ENCODE data around the gene GRAMD4.

The GRAMD4 gene

DNA sequence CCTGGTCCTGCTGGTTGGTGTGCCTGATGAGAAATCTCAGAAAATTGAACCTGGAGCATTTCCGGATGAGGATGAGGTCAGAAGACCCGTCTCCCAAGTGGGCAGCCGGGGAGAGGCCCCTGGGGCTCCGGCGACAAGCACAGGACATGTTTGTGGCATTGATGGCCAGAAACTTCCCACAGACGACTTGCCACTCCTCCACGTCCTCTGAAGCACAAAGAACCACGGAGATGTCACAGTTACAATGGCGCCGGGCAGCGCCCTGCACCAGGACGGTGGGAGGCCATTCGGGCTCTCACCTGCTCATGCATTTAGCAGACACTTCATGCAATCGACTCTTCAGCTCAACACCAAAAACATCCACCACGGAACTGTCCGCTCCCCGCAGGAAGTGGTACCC is 71.4 kb downstream of the GRAMD4 start:
- no peak for DNase-seq (ENCODE audit: low spot score)

DNA sequence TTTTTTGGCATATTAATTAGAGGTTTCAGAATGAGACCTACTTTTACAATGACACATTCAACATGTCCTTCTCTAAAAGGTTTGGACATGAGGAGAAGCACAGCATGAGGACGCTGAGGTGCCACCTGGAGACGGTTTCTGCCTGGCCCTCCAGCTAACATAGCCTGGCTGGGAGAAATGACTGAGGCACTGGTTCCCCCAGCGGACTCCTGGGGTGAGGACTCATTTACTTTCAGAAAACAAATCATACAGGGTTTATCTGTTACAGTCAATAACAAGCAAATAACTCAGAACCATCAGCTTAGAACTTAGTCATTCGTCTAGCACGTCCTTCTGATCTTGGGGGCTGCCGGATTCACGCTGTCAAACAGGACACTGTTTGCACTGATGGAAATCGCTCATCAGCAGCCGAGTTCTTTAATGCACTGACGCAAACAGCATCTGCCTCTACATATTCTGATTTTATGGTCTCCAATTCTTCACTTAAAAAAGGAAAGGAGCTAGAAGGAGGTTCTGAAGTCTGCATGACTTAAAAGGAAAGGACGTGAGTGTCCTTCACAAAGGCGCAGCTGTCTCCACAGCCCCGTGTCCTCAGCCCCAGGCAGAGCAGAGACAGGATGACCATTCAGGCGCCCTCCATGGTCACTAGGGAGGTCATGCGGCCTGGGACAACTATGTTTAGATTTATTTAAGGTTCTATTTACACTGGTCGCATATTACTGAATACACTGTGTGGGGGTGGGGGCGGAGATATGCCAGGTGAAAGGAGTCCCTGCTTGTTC is 73.6 kb downstream of the GRAMD4 start:
- DNase-seq (ENCODE audit: low spot score), result no peak

DNA sequence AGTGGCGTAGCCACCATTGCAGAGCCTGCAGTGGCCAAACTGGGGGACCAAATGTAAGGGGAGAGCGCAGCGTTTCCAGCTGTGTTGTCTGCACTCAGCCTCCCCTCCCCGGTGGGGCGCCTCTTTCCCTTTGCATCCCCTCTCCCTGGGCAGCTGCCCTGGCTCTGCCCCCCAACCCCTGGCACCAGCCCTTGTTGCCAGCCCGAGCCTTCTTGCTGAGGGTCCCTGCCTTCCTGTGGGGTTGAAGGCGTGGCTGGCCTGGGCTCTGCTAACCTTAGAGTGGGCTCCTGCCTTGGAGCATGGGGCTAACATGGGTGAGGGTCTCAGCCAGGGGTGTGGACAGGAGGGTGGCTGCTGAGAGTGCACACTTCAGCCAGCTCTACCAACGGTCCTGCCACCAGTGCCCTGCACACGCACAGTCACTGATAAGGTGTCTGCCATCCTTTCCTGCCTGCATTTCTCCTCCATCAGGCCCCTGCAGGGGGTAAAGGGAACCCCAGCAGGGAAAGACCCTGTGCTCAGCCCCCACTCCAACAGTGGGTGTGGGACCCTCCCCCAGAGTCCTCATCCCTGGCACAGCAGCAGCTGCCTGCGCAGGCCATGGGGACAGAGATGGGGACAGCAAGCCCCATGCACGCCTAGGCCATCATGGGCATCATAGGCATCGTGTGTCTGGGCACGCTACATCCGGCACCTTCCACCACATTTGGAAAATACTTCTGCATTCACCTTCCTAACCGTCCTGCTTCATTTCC is 74.4 kb downstream of the GRAMD4 start:
- DNase-seq (ENCODE audit: low spot score), result no peak

DNA sequence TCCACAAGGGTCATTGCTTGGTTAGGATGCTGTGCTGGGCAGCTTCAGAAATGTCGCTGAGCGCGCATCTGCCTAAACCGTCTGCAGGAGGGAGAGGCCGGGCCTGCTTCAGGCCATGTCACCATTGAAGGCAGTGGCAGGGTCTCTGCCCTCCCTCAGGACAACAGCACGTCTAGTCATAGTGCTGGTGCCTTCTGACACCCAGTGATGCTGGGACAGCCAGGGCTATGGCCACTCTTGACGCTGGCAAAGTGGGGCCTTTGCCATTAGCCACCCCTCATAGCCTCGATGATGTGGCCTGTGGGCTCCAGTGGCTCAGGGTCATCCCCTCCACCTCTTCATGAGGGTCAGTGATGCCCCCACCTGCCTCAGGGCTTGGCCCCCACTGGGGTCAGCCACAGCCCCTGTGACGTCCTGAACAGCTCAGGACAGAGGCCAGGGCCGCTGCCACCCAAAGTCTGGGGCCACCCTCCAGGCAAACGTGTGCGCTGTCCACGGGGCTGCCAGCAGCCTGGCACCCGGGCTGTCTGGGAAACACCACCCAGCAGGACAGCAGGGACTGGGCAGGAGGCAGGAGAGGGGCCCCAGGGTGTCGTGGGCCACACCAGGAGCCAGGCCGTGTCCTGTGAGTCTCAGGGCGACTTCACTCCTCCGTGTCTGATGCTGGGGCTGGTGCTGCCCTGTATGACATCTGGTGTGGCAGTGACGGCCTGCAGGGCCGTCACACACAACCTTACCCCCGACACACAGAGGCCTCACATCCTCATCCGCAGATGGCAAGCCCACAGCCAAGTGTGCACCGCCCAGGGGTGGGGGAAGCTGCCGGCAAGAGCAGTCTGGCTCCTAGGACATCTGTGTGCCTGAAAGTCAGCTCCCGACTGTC is 75.4 kb downstream of the GRAMD4 start:
- DNase-seq (ENCODE audit: low spot score), result no peak

DNA sequence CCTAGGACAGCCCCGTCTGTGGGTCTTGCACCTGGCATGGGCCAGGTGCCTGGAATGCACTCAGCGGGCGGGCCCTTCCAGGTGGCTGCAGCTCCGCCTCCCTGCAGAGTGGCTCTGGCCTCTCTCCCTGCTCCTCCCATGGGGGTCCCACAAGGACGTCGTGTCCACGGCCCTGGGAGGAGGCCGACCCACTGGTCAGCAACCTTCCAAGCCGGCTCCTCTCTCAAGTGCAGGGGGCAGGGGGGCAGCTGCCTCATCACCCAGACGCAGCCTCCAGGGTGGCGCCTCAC is 76.0 kb downstream of the GRAMD4 start:
- no peak for DNase-seq (ENCODE audit: low spot score)

DNA sequence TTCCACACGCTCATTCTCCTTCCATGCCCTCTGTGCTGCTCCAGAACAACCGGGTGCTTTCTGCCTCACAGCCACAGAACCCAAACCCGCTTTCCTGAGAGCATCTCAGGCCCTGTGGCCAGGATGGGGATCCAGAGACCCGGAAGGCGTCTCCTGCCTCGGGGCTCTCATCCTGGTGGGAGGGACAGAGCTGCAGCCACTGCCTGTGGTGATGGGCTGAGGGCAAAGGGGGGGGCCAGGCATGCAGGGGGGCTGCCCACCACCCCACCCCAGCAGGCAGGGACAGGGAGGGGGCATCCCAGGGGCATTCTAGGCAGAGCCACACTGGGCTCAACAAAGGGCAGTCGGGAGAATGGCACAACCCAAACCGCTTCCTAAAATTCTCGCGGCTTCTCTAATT is 76.4 kb downstream of the GRAMD4 start:
- DNase-seq (ENCODE audit: low spot score), result no peak

DNA sequence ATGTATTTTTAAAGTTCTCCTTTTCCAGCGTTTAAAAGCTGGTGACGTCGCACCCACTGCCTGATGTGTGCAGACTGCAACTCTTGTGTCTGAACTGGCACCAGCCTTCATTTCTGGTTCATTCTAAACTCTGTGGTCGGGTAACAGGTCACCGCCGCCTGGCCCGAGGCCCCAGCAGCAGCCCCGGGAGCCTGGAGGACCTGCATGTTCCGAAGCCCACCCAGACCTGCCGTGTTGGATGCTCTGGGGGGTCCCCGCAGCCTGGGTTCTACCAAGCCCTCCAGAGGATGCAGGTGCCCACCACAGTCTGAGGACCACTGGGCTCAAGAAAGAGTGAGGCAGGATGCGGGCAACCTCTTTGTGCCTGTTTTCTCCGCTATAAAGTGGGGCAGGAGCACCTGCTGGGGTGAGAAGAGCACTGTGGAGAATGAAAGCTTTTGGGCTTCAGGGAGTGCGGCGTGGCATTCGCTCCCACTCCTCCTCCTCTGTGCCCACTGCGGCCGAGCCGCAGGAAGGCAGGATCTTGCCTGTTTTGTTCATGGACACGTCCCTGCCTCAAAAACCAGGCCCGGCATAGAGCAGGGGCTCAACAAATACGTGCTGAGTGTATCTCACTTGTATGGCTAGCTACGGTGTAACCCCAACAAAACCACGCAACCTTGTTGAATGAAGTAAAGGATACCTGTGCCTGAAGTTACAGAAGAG is 77.8 kb downstream of the GRAMD4 start:
- DNase-seq (ENCODE audit: low spot score), result no peak

DNA sequence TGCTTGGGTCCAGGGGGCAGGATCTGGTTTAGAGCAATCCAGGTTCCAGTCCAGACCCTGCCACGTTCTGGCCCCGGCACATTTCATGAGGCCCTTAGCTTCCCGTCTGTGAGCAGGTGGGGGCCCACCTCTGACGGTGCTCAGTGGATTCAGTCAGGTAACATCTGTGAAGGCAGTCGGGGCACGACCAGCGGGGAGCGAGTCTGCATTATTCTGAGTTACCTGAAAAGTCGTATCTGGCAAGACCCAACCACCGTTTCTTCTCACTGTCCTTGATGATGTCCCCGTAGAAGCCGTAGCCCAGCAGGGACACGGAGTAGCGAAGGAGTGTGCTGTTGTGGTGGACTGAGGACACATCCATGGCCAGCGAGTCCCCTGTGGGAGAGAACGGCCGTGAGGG is 78.9 kb downstream of the GRAMD4 start:
- no peak for DNase-seq (ENCODE audit: low spot score)

DNA sequence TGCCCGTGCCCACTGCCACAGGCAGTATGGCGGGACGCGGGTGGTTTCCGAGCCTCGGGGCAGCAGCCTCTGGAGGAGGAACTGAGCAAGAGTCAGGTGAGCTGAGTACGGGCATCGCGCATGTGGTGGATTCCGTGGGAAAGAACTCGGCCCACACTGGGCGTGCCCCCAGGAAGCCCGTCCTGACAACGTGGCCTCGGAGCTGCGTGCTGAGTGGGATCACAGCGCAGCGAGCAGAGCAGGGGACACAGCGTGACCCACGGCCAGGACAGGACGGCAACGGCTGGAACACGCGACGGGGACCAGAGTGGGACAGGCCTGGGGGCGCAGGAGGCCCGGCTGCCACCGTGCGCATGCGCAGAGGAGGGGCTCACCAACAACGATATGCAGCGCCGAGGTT is 81.1 kb downstream of the GRAMD4 start:
- no peak for DNase-seq (ENCODE audit: low spot score)

DNA sequence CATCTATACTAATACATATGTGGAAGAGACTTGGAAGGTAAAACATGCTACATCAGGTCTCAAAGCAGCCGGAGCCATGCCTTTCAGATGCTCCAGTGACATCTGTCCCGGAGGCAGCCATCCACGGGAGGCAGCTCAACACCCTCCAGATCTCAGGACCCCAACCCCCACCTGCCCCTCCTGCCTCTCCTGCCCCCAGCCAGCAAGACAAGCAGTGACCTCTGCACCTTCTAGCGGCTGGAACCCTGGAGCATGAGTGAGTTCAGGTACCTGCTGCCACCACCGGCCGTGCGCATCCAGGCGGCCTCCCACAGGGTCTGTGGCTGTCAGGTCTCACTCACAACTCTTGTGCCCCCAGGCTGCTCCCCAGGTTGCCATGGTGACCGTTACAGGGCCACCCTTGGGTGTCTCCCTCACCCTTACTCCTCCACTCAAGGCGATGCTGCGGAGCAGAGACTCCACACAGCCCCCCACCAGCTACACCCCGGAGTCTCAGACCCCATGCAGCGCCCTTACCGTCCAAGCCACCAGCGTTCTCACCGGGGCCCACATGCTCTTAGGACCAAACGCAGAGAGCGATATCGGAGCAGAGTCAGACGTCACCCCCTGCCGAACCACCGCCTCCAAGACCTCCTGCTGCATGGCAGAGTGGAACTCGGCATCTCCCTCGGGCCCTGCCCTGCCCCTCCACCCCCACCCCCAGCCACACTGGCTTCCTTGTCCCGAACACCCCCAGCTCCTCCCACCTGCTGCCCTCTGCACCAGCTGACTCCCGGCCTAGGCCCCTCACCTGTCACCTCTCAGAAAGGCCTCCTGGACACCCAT is 83.2 kb downstream of the GRAMD4 start:
- no peak for DNase-seq (ENCODE audit: low spot score)

DNA sequence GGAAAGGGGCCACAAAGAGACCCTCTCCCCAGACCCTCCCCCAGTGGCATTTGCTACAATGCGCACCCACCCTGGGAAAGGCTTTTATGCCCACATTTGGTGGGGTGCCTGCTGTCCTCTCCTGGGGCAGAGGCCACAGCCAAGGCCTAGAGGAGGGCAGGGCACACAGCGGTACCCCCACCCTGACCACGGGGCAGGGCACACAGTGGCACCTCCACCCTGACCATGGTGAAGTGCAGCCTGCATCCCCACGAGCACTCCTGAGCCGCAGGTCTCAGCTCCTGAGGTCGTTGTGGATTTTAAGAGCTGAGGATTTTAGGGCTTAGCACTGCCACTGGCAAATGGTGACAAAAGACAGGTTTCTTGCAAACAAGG is 83.8 kb downstream of the GRAMD4 start:
- no peak for DNase-seq (ENCODE audit: low spot score)

DNA sequence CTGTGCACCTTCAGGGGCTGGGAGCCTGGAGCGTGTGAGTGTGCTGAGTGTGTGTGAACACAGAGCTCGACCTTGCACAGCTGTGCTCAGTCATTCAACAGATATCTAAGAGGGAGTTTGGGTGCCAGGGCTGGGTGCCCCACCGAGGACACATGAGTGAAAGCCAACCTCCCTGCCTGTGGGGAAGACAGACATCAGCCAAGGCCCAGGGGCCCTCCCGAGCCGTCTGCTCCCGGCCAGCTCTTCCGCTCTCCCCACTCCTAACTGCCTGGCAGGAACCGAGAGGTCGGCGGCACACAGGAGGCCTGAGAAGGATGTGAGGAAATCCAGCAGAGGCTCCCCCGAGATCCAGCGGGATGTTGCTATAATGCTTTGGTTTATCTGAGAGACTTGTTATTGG is 85.9 kb downstream of the GRAMD4 start:
- no peak for DNase-seq (ENCODE audit: low spot score)

DNA sequence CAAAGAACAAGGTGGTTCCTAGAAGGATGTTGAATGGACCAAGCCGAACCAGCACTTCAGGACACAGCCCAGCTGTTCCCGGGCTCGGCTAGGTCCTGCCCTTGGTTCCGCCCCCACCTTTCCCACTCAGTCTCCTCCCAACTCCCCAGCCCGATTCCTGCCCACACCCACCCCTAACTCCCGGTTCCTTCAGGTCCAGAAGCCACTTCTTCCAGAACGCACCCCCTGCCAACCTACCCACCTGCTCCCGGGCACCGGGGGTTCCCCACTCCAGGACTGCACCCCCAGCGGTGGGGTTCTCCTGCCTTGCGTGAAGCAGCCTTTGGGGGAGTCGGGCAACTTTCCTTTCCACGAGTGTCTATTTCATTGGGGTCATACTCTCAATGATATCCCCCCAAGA is 87.1 kb downstream of the GRAMD4 start:
- no peak for DNase-seq (ENCODE audit: low spot score)

DNA sequence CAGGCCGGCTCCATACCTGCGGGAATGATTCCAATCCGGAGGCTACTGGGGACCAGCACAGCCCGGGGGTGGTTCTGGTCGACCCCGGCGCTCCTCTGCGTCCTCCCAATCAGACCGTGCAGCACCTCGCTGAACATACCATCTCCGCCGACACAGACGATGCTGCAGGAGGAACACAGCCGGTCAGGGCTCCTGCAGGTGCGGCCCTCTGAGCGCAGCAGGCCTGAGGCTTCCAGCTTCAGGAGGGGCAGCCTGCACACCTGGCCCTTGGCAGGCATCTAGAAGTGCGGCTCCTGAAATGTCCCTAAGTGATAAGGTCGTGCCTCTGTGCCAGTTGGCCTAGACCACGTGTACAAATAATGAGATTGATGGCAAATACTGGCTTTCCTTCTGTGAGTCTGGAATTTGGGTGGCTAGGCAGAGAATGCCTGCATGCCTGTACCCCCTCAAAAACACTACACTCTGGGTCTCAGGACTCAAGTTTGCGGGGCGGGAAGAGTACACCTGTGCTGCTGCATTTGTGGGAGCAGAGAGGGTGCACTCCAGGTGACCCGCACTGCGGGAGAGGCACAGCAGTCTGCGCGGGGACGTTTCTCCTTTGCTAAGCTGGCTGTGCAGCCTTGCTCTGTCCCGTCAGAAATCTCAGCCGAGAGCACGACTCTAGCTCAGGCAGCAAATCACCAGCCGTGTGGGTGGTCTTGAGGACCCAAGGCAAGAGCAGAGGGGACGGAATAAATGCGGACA is 87.8 kb downstream of the GRAMD4 start:
- no peak for DNase-seq (ENCODE audit: low spot score)

DNA sequence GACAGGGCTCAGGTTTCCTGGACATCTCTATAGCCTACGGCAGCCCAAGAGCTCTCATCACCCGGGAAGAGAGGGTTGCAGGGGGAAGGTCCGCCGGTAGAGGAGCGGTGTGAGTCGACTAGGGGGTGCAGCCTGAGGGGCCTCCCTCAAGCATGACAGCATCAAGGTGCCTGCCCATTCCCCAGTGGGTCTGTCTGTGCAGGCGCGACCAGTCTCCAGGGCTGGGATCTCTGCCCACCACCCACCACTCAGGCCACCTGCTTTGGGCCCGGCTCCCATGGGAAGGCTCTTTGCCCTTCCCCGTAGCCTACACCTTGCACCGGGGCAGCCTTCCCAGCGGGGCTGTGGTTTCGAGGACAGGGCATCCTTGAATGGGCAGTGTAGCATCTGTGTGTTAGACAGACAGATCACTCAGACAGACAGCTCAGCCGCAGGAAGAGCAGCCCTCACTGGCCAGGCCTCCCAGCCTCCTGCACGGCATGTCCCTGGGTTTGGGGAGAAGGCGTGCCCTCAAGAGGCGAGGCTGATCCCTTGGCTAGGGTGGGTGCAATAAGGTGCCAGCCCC is 88.7 kb downstream of the GRAMD4 start:
- DNase-seq (ENCODE audit: low spot score), result no peak

DNA sequence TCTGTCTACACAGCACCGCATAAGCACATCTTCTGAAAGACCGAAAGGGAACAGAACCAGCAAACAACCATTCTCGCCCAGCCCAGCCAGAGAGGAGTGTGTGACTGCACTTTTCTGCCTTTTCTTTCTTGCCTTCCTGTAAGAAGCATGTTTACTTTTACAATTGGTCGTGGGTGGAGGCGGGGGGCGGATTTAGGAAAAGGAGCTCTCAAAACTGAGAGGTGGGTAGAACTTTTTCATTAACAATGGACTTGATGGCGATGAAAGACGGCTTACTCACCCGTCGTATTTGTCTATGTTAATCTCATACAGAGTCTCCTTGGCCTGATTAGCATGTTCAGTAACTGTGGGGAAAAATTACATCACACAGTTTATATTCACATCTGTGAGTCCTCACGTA is 90.6 kb downstream of the GRAMD4 start:
- DNase-seq (ENCODE audit: low spot score), result no peak

DNA sequence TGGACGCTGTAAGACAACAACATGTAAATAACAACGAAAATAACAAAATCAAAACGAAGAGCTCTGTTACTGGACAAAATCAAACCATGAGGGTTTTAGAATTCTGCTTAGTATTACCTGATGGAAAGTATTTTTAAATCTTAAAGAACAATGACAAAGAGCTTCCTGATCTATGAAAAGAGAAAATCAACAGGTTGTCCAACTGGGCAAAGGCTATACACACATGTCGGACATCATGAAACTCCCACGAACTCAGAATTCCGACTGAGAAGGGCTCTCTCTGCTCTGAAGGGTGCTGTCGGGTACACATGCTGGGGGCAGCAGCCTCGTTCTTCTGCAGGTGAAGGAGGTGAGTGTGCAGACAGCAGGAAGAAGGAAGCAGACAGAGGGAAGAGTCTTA is 92.1 kb downstream of the GRAMD4 start:
- no peak for DNase-seq (ENCODE audit: low spot score)

DNA sequence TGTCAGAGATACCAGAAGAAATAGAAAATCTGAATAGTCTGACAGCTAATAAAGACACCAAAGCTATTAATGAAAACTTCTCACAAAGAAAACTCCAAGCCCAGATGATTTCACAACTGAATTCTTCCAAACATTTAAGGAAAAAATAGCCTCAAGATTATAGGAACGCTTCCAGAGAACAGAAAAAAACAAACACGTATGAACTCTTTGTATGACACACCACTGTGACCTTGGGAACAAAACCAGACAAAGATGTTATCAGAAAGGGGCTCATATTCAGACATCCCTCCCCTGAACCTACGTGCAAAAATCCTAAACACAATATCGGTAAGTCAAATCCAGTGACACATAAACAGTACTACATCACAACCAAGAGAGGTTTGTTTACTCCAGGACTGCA is 94.4 kb downstream of the GRAMD4 start:
- no peak for DNase-seq (ENCODE audit: low spot score)

DNA sequence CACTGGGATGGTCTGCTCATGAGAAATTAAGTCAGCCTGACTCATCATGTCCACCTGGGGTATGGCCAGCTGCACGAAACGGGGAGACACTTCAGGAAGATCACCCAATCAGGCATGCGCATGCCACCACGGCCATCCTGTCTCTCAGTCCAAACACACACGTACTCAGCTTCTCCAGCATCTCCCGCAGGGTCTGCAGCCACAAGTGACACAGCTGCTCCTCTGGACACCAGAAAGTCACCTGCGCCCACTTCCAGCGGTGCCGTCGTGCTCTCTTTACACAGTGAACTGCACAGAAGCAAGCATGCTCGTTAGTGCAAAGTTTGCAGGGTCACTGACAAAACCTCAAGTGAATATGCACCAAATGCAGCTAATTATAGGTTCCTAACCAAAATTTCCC is 99.7 kb downstream of the GRAMD4 start:
- DNase-seq (ENCODE audit: low spot score), result no peak

DNA sequence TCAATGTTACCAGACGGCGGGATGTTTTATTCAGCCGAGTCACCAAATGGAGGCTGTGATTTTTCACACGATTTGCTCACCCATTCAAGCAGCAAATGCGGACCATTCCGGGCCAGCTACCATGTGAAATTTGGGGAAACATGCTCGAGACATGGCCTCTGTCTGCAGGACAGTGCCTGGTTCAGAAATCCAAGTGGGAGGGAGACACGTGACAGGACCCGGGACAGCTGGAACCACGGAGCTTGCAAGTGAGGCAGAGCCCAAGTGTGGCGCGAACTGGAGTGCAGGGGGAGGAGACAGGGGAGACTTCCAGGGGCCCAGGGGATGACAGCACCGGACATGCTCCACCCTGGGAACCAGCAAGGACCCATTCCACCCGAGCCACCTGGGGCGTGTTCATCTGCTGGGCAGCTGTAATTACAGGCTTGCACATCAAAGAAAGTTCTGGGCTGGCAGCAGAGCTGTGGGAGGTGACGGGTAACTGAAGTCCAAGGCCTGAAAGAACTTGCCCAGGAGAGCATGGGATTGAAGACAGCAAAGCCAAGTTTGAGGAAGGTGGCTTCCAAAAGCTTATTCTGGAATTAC is 101.4 kb downstream of the GRAMD4 start:
- no peak for DNase-seq (ENCODE audit: low spot score)

All from globus pallidus (tissue), 1 donor.